Activated naive CD8-positive, alpha-beta T cell treated with anti-CD3 and anti-CD28 coated beads, Interleukin-2, amount 50 U/mL, for 16 hours (primary cell): ENCODE measurements around the gene NKD1.

Experiments
- DNase-seq: peaks from one replicate; pipeline ENCODE4 v3.0.0-alpha.2; 2020; ENCODE audit warnings: low read depth, low spot score

The NKD1 gene

GRCh38 chr16:50629334-50629733 lies 81.1 kb downstream of the NKD1 start:
- no peak for DNase-seq

- DNase-seq = no peak
Measured at GRCh38 chr16:50630394-50631020, 82.3 kb downstream of the NKD1 start.

- DNase-seq = no peak
Measured at GRCh38 chr16:50631249-50631984, 83.2 kb downstream of the NKD1 start.

GRCh38 chr16:50631985-50632576 lies 83.9 kb downstream of the NKD1 start:
- DNase-seq = no peak

- no peak for DNase-seq
Measured at GRCh38 chr16:50632927-50633800, 85.0 kb downstream of the NKD1 start.

GRCh38 chr16:50634090-50634489 lies 85.9 kb downstream of the NKD1 start:
- DNase-seq = no peak

- no peak for DNase-seq
Measured at GRCh38 chr16:50634947-50635346, 86.8 kb downstream of the NKD1 start.

GRCh38 chr16:50635505-50636392 lies 87.6 kb downstream of the NKD1 start:
- DNase-seq = no peak

GRCh38 chr16:50636753-50637374 lies 88.7 kb downstream of the NKD1 start:
- DNase-seq = no peak

- DNase-seq = no peak
Measured at GRCh38 chr16:50637716-50638602, 89.8 kb downstream of the NKD1 start.

GRCh38 chr16:50638816-50639670 lies 90.8 kb downstream of the NKD1 start:
- DNase-seq = no peak

- DNase-seq = no peak
Measured at GRCh38 chr16:50640391-50640790, 92.2 kb downstream of the NKD1 start.

- no peak for DNase-seq
Measured at GRCh38 chr16:50640919-50641817, 93.0 kb downstream of the NKD1 start.

GRCh38 chr16:50641818-50642187 lies 93.6 kb downstream of the NKD1 start:
- DNase-seq = no peak

GRCh38 chr16:50642349-50642748 lies 94.2 kb downstream of the NKD1 start:
- no peak for DNase-seq

GRCh38 chr16:50643192-50643591 lies 95.0 kb downstream of the NKD1 start:
- DNase-seq = no peak

GRCh38 chr16:50644245-50644644 lies 96.0 kb downstream of the NKD1 start:
- DNase-seq = no peak

GRCh38 chr16:50644729-50645128 lies 96.5 kb downstream of the NKD1 start:
- no peak for DNase-seq
